Measurements from ENCODE around the gene LRRC52.

Gene LRRC52

DNA sequence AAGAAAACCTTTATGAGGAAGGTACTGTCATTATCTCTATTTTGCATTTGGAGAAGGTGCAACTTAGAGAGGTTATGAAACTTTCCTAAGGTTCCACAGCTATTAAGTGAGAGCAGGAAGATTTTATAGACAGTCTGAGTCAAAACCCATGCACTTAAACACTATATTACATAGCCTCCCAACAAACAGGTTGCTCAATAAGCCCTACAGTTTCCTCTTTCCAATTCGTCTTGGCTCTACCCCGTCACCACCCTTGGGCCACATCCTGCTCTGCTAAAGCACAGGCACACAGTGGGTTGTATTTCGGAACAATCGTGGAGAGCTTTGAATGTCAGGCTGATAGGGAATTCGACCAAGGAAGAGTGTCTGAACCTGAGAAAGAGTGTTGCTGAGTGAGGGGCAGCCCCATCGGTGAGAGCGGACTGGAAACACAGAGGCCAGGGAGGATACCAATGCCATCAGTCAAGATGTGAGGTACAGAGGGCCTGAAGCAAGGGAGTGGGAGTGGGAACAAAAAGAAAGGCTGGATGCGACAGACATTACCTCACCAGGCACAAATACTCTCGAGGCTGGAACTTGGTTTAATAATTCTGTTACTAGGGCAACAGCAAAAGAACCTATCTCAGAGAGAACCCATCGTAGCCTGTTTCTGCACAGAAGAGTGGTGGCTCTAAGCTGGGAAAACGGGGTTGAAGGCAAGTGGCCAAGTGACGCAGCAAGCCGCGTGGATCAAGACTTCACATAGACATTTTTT, 6.3 kb upstream of the LRRC52 start:
- DNase-seq (ENCODE audit: low read depth in 3 of 3, low spot score in 1 of 3): no peak

DNA sequence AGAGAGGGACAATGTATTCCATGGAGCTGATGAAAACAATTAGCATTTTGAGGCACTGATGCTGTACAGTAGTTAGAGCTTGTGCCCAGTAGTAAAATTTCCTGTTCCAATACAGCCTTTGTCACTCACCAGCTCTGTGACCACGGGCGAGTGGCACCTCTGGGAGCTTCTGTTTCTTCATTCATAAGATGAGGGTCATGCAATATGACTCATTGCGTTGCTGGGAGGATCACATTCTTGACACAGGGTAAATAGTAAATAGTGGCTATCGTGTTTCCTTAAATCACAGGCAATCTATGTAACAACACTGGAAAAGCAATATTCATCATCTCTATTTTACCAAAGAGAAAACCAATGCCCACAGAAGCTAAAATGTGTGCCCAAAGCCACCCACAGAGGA, 4.5 kb upstream of the LRRC52 start:
- no peak for DNase-seq (ENCODE audit: low read depth in 3 of 3, low spot score in 1 of 3)

DNA sequence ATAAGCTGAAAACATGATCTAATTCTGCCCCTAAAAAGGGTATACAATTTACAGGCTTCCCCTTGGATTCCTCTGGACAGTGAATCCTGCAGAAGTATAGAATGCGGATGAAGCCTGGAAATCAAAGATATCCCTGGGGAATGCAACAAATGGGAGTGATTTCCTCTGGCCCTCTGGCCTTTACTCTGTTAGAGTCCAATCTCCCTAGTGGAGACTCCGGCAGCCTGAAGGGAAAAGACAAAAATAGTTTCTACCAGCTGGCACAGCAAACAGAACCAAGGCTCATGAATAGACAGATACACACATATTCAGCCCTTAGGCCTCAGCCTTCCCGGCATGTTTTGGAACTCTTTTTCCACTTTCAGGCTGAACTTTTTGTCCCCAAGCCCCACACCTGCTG, 3.9 kb upstream of the LRRC52 start:
- DNase-seq (ENCODE audit: low read depth in 3 of 3, low spot score in 1 of 3): no peak

DNA sequence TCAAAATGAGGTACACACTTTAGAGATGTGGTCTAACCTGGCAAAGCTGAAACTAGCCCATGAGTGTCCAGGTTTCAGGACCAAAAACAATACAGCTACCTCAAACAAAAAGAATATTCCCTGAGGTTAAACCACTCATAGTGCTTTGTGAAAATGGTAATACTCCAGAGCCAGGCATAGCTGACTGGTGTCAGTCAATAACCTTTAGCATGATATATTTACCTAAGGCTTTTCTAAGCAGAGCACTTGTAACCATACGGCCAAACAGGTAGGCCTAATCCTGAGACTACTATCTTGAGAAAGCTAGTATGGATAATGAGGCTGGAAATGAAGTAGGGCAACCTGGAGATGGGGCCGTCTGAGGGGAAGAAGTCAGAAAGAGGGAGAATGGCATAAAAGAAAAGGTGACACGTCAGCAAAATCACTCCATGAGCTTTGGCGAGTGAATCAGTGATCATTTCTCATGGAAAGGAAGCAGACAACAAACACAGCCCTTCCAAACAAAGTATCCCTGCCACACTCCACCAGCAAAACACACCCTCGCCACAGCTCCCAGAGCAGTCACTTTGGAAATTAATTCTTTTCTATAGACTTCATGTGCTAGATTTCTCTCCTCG, 1.7 kb upstream of the LRRC52 start:
- DNase-seq (ENCODE audit: low read depth in 3 of 3, low spot score in 1 of 3): no peak

DNA sequence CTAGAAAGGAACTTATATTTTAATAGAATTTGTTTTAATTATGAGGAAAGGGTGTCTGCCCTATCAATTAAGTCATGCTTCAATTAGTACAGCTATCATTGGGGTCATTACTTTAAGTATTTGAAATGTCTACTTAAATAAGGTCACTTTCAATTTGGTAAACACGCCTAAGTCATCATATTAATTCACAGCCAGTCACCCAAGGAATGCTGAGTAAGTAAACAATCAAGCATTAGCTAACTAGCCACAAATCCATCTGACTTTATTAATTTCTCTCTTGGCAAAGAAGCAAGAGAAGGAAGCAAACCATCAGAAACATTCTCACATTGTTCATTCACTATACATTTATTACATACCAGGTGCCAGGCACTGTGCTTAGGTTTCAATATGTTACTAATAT, 1.2 kb upstream of the LRRC52 start:
- DNase-seq (ENCODE audit: low read depth in 3 of 3, low spot score in 1 of 3): no peak

DNA sequence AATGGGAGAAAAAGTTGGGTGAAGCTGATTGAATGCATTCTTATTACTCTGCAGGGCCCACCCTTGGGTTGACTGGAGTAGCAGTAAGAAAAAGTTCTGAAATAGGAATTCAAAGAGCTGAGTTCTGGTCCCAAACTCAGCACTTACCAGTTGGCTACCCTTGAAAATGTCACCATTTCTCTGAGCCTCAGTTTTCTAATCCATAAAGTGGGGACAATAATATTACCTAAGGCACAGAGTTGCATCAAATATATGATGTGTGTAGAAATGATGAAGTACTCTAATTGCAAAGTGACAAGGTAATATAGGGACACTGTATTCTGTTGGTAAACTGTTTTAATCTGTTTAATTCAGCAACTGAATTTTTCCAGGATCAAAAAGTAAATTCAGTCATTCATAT, 1.2 kb downstream of the LRRC52 start:
- no peak for DNase-seq (ENCODE audit: low read depth in 3 of 3, low spot score in 1 of 3)

DNA sequence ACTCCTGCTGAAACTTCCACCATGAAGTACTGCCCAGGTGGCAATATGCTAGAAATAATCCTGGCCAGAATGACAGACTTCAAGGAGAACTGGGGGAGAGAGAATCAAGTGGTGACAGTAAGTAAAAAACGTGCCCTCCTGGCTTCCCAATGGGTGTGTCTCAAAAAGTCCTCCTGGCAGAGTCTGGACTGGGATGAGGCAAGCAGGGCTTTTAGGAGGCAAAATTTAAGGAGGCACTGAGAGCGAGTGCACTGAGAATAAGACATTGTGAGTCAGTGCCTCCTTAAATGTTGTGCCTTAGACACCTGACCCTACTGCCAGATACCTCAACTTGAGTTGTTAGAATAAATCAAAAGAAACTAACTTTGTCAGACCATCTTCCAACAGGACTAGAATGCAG, 2.2 kb downstream of the LRRC52 start:
- DNase-seq (ENCODE audit: low read depth in 3 of 3, low spot score in 1 of 3): no peak

DNA sequence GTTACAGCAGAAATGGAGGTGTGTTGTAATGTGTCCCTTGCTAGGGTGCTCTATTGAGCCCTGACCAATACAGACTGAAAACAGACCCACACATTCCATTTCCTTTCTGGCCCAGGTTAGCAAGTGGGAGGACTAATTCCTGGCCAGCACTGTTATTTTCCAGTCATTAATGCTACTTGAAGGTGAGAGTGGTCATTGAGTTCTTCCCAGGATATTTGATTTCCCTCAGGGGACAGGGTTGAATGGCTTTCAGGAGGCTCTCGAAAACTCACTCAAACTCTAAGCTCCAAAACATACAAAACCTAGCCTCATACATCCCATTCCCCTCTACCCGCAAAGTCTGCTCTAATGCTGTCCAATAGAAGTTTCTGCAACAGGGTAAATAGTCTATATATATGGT, 6.2 kb downstream of the LRRC52 start:
- DNase-seq (ENCODE audit: low read depth in 3 of 3, low spot score in 1 of 3): no peak

DNA sequence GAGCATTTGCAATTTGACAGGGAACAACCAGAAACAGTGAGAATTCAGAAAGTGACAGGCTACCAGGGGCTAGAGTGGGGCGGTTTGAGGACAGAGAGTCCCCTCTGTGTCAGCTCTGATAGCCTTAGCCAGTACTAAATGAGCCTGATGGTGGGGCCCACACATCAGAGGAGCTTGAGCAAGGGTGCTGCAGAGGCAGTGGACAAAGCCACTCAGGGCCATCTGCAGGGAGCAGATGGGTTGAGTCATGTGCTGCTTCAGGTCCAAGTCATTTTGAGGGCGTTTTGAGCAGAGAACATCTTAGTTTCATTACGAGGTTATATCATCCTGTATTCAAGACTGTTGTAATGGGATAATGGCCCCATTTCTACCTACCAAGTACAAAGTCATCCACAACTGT, 7.7 kb downstream of the LRRC52 start:
- DNase-seq (ENCODE audit: low read depth in 3 of 3, low spot score in 1 of 3): no peak

DNA sequence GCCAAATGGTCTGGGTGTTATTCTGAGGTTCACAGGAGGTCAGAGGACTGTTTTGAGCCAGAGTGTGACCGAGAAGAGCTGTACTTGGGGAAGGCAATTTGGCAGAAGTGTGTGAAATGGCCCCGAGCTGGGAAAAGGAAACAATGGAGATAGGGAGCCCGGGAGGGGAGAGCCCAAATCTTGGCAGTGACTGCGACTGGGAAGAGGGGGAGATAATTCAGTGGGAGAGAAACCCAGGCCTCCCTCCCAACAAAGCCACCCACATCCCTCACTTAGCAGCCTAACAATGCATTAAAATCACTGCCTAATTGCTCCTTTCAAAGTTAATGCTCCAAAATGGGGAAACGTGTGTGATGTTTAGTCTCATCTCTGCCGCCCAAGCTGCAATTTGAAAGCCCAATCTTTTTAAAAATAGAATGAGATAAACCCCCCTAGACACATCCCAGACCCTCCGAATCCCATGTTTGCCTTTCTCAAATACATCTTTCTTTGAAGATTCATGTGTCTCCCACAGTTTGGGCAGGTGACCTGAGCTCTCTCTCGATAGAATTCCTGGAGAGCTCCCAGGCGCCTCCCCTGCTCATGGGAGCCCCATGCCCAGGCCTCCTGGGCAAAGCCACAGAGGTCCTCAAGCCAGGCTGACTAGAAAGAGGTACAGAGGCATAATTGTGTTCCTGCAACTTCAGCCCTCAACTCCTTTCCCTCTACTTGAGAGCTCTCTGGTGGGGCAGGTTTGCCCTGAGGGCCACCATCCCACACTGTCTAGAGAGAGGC, 17.3 kb downstream of the LRRC52 start:
- no peak for DNase-seq (ENCODE audit: low read depth in 3 of 3, low spot score in 1 of 3)

DNA sequence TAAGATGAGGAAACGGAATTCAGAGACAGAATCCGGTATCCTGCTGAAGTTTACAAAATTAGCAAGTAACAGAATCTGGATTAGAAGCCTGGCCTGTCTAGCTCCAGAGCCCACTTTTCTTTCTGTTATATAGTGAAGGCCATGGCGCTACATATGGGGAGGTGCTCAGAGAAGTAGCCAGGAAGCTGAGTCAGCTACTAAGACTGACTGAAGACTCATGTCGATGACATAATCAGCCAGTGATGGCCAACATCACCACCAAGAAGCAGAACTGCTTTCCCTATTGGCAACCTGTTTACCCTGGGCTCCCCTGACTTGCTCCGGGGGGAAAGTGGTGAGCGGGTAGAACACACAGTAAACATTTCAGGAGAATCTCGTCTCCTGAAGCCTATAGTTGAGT, 18.8 kb downstream of the LRRC52 start:
- no peak for DNase-seq (ENCODE audit: low read depth in 3 of 3, low spot score in 1 of 3)

DNA sequence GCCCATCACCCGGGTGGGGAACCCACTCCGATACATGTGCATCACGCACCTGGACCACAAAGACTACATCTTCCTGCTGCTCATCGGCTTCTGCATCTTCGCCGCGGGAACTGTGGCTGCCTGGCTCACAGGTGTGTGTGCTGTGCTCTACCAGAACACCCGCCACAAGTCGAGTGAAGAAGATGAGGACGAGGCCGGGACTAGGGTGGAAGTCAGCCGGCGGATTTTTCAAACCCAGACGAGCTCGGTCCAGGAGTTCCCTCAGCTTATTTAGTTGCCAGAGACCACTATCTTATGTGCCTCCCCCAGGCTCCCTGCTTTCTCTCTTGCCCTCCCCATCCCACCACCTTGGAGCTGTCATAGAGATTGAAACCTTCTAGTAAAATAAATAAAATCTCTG, 19.8 kb downstream of the LRRC52 start:
- no peak for DNase-seq (ENCODE audit: low read depth in 3 of 3, low spot score in 1 of 3)

DNA sequence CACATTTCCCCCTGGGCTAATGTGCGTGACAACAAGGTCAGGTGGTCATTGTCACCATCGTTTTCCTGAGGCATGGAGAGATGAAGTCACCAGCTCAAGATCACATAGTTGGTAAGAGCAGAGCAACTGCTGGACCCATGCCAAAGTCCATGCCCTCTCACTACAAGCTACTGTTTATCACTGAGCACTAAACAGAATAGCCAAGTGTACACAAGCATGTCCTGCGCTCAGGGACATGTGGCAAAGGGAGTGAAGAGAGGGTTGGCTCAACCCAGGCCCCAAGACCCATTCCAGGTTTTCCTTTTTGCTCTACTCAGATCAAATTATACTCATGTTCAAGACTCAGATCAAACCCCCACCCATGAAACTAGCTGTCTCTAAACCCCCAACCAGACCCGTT, 20.8 kb downstream of the LRRC52 start:
- DNase-seq (ENCODE audit: low read depth in 3 of 3, low spot score in 1 of 3): no peak

DNA sequence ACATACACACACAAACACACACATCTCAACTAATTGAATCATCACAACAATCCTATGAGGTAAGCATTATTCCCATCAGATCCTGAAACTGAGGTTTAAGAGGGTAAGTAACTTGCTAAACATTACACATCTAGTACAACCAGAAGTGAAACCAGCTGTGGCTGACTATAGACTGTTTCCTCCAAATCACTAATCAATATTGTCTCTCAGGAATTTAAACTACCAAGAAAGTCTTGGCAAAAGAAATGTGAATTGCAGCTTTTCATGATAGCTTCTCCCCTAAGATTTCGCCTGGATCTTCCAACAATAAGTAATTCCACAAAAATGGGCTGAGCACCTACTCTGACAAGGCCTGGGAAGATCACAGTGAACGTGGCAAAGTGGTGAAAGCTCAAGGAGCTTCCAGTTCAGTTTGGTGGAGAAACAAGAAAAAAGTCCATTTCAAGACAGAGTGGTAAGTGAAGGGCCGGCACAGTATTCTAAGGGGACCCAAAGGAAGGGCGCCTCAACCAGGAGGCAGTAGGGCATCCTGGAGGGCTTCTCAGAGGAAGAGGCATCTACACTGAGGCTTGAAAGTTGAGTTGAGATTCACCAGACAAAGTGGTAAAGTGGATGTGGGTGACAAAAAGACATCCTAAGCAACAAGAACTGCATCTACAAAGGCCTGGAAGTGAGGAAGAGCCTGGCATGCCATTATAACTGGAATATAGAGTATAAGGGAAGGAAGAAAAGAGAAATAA, 22.1 kb downstream of the LRRC52 start:
- no peak for DNase-seq (ENCODE audit: low read depth in 3 of 3, low spot score in 1 of 3)

DNA sequence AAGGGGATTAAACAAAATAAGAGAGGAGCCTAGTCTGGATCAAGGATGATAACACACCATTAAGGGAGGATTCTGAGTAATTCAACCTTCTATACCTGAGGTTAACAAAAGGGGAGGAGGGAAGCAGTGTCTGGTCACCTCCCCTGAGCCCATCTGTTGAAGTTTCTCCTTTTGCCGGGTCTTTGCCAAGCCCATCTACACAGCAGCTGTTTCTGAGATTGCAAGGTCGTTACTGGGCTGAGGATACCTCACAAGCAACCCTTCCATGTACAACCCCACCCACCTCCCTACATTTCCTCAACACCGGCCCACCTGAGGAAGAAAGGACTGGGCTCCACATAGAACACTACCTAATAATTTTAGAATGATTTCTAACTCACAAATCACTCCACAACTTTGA, 26.3 kb downstream of the LRRC52 start:
- no peak for DNase-seq (ENCODE audit: low read depth in 3 of 3, low spot score in 1 of 3)

DNA sequence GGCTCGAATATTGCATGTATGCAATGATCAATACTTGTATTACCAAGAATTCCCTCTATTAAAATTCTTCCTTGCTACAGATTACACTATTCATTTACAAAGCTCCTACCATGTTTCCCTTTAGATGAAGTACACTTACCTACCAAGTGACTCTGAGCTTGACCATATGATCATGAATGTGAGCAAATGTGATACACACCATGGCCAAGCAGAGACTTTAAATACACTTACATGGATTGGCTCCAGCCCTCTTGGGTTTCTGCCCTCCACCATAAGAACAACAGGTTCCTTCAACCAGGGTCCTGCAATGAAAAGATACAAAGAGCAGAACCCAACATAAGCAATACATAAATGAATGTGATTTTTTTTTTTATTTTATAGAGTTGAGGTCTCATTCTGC, 30.0 kb downstream of the LRRC52 start:
- no peak for DNase-seq (ENCODE audit: low read depth in 3 of 3, low spot score in 1 of 3)

DNA sequence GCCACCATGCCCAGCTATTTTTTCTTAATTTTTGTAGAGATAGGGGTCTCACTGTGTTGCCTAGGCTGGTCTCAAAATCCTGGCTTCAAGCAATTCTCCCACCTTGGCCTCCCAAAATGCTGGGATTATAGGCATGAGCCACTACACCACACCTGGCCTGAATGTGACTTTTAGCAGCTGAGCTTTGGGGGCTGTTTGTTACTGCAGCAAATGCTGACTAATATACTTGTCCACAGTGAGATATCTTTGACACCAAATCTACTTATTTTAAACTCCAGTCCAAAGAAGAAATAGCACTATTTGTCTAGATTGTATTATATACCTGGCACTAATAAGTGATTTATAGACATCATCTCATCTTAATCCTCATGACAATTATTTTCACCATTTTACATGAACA, 30.5 kb downstream of the LRRC52 start:
- no peak for DNase-seq (ENCODE audit: low read depth in 3 of 3, low spot score in 1 of 3)

DNA sequence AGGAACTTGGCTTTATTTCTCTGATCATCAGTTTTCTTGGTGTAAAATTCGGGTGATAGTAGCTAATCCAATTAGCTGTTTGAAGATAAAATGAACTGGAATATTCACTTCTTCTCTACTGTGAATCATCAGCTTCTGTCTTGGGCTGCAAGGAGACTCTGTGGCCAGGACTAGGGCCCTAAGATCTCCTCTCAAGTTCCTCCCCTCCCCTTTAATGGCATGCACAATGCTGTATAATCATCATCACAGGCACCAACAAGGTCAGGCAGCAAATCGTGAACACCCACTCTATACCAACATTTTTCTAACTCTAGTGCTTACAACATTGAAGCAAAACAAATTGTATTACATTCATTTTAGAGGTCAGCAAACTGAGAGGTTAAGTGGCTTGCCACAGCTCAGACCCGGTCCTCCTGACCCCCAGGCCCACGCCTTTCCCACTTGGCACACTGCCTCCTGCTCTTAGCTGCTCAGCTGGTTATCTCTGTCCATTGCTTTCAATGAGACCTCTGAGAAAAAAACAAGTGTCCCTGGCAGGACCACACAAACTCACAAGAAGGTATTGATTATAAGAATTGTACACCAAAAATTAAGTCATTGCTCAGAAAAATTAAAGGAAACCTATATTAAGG, 31.8 kb downstream of the LRRC52 start:
- no peak for DNase-seq (ENCODE audit: low read depth in 3 of 3, low spot score in 1 of 3)

DNA sequence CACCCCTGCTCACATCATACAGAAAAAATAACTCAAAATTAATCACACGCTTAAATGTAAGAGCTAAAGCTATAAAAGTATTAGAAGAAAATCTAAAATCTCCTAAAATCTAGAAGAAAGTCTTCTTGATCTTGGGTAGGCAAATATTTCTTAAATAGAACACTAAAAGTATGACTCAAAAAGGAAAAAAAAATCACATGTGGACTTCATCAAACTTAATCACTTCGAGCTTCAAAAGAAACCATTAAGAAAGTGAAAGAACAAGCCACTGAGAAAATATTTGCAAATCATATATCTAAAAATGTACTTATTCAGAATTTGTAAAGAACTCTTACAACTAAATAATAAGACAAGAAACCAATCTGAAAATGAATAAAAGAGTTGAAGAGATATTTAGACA, 32.7 kb downstream of the LRRC52 start:
- DNase-seq (ENCODE audit: low read depth in 3 of 3, low spot score in 1 of 3): no peak

DNA sequence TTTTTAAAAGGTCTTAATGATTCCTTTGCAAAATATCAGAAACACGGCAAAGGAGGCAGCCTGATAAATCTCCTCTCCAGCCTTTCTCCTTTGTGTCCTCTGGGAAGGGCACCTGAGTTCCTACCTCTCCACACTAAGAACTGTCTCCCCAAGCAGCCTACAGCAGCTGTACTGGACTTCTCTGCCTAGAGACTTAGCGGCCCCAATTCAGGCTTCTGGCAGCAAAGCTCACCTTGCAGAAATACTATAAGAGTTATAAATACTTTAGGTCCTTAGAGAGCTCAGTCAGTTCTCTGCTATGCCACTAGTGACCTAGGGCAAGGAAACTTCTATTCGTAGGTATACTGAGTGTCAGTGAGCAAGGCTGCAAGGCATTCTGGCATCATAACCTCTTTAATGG, 33.9 kb downstream of the LRRC52 start:
- DNase-seq (ENCODE audit: low read depth in 3 of 3, low spot score in 1 of 3): no peak

All from stimulated activated CD4-positive, alpha-beta T cell treated with anti-CD3 and anti-CD28 coated beads, TNF-alpha, amount 100 ng/mL, for 1 hour (primary cell).